Prostate gland (tissue), 2 donors: ENCODE measurements around the gene PPP1R37. TPM values are rescaled to one million over a fixed set of nuclear protein-coding genes. Genes with fewer than 3 reads are reported as not detected.

ENCODE experiments used
- DNase-seq: peaks from one replicate; pipeline ENCODE4 v3.0.0-alpha.2; 2019; ENCODE audit warnings: low spot score
- H3K27ac ChIP-seq, 2 donors: fragments of 200-600 bp; sonication (generic); 2 replicates each; pipeline ENCODE4 v1.5.1; 2017 to 2019
- H3K27me3 ChIP-seq: fragments of 200-600 bp; sonication (generic); replicated peaks from 2 replicates; pipeline ENCODE4 v1.5.1; 2019; ENCODE audit not compliant: insufficient read depth
- H3K36me3 ChIP-seq, 2 donors: fragments of 200-600 bp; sonication (generic); 1 replicate in 1 of 2; 2 replicates in 1 of 2; pipeline versions ENCODE4 v1.5.1 to v1.8.1; 2017 to 2019
- H3K4me1 ChIP-seq: fragments of 200-600 bp; sonication (generic); replicated peaks from 2 replicates; pipeline ENCODE4 v1.5.1; 2019
- H3K4me3 ChIP-seq, 2 donors: fragments of 200-600 bp; sonication (generic); 2 replicates each; pipeline ENCODE4 v1.5.1; 2017 to 2019
- H3K9me3 ChIP-seq: fragments of 200-600 bp; sonication (generic); 2 replicates; pipeline ENCODE4 v1.5.1; 2017
- POLR2A ChIP-seq: fragments of 450-650 bp; IDR thresholded peaks from one replicate; pipeline ENCODE4 v1.6.1; 2016; ENCODE audit warnings: antibody characterized with exemption, mild to moderate bottlenecking
- POLR2AphosphoS5 ChIP-seq: sonication (generic); formaldehyde crosslinking; IDR thresholded peaks from one replicate; pipeline ENCODE4 v1.6.1; 2017; ENCODE audit warnings: antibody characterized with exemption
- WGBS: methylation state at CpG from one replicate; pipeline ENCODE4 v1.1.5; 2018; 5-methylcytosine and 5-hydroxymethylcytosine counted together
- intact Hi-C: fragments of 100-400 bp; cut with DNase I; formaldehyde crosslinking; loops from one replicate; pipeline ENCODE4 v1.14.2; 2022
- total RNA-seq, 2 donors: library from RNA; depleted of rRNA; stranded (reverse); fragments of >200 nt; gene quantifications; one replicate each; pipeline ENCODE4 v1.1.0, GENCODE V29; 2016
- TF ChIP-seq, protein P1 (sequence below), 4 experiments: fragments of 200-600 bp in 2 of 4; fragments of 450-650 bp in 2 of 4; sonication (generic) in 2 of 4; IDR thresholded peaks; 1 replicate in 3 of 4; 2 replicates in 1 of 4; pipeline ENCODE4 v1.5.1; 2016 to 2019; ENCODE audit warnings: antibody characterized with exemption in 4 of 4, mild to moderate bottlenecking in 2 of 4, moderate library complexity in 2 of 4

Gene PPP1R37
- total RNA-seq, 2 donors from 2014 or later = 50.1 to 90.3 TPM

DNA sequence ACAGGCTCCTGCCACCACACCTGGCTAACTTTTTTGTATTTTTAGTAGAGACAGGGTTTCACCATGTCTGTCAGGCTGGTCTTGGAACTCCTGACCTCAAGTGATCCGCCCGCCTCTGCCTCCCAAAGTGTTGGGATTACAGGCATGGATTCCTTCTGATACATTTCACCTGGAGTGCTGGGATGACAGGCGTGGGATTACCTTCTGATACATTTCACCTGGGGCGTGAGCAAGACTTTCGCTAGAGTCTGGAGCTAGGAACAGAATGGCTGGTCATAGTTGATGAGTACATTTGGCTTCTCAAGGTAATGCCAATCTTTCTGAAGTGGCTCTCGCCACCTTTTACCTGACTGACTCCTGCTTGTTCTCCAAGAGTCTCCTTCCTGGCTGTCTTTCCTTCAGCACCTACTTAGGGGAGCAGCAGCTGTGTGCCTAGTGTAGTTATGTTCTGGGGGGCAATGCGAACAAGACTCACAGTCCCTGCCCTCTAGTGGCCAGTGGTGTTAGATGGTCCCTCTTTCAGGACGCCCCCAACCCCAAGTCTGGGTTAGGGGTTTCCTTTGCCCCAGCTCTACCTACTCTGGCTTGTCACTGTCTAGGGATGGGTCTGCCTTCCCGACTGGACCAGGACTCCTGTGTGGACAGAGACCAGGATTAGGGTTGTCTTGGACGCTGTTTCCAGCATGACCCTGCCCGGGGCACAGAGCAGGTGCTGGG lies 19.3 kb downstream of the PPP1R37 start:
- Histone ChIP-seq H3K27me3 (no peaks in the 10 kb centered on the region), H3K9me3 (no peaks in the 10 kb centered on the region), H3K4me3 (no peak overlapping the region), H3K36me3 (no peaks in the 10 kb centered on the region), H3K4me1 (no peaks in the 10 kb centered on the region), H3K27ac (no peak overlapping the region)
- DNase-seq = no peak
- 93% methylated on average over 11 of the region's 11 CpGs for WGBS
- TF ChIP-seq POLR2AphosphoS5 = no peak
- intact Hi-C loops = no loop called here

DNA sequence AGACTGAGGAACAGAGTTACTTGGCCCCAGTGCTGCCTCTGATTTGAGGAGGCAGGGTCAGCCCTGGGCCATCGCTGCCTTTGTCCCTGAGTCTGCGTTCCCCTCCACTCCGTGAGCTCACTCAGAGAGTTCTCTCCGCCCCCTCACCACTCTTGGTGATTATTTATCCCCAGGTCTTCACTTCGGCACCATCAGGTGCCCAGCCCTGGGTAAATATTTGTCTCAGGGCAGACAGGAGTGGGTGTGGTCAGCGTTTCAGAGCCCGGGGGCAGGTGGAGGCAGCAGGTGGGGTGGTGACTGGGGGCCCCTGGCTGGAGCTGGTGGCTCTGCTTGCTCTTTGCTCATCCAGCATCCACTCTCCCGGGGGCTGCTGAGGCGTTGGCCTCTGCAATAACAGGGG lies 20.6 kb downstream of the PPP1R37 start:
- intact Hi-C loops = no loop called here
- peak; percentile 51 for DNase-seq
- TF ChIP-seq POLR2A (no peak), POLR2AphosphoS5 (peak; percentile 69)
- Histone ChIP-seq H3K27me3 (no peaks in the 10 kb centered on the region), H3K9me3 (no peaks in the 10 kb centered on the region), H3K27ac (peak overlapping the region; percentile 20 to 45), H3K4me1 (no peaks in the 10 kb centered on the region), H3K4me3 (no peak overlapping the region), H3K36me3 (no peaks in the 10 kb centered on the region)
- 52% methylated on average over 9 of the region's 9 CpGs for WGBS

DNA sequence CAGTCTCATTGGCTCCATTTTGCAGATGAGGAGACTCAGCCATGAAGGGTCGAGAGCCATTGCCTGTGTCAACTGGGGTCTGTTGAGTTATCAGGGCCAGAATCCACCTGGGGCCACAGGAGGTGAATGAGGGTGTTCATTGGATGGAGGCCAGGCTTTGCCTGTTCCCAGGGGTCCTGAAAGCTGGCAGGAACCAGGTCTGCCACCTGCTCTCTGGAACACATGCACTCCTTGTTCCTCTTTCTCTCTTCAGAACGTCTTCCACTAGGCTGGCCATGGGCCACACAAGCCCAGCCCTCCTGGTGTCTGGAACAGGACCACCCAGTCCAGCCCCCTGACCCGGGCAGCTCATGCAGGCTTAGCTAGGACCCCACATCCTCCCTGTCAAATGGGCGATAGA lies 21.1 kb downstream of the PPP1R37 start:
- H3K36me3 ChIP-seq = no peaks in the 10 kb centered on the region
- DNase-seq = no peak
- H3K4me3 ChIP-seq = no peak overlapping the region
- no peaks in the 10 kb centered on the region for H3K27me3 ChIP-seq
- WGBS = 75% methylated on average over 4 of the region's 4 CpGs
- peak overlapping the region; percentile 20 to 45 for H3K27ac ChIP-seq
- no peaks in the 10 kb centered on the region for H3K4me1 ChIP-seq
- intact Hi-C loops = no loop called here
- no peaks in the 10 kb centered on the region for H3K9me3 ChIP-seq
- no peak for TF ChIP-seq POLR2AphosphoS5
- TF ChIP-seq, protein P1, sequence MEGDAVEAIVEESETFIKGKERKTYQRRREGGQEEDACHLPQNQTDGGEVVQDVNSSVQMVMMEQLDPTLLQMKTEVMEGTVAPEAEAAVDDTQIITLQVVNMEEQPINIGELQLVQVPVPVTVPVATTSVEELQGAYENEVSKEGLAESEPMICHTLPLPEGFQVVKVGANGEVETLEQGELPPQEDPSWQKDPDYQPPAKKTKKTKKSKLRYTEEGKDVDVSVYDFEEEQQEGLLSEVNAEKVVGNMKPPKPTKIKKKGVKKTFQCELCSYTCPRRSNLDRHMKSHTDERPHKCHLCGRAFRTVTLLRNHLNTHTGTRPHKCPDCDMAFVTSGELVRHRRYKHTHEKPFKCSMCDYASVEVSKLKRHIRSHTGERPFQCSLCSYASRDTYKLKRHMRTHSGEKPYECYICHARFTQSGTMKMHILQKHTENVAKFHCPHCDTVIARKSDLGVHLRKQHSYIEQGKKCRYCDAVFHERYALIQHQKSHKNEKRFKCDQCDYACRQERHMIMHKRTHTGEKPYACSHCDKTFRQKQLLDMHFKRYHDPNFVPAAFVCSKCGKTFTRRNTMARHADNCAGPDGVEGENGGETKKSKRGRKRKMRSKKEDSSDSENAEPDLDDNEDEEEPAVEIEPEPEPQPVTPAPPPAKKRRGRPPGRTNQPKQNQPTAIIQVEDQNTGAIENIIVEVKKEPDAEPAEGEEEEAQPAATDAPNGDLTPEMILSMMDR (IDR thresholded peaks at IDR 0.05) = no peak
- TF ChIP-seq POLR2A = no peak

DNA sequence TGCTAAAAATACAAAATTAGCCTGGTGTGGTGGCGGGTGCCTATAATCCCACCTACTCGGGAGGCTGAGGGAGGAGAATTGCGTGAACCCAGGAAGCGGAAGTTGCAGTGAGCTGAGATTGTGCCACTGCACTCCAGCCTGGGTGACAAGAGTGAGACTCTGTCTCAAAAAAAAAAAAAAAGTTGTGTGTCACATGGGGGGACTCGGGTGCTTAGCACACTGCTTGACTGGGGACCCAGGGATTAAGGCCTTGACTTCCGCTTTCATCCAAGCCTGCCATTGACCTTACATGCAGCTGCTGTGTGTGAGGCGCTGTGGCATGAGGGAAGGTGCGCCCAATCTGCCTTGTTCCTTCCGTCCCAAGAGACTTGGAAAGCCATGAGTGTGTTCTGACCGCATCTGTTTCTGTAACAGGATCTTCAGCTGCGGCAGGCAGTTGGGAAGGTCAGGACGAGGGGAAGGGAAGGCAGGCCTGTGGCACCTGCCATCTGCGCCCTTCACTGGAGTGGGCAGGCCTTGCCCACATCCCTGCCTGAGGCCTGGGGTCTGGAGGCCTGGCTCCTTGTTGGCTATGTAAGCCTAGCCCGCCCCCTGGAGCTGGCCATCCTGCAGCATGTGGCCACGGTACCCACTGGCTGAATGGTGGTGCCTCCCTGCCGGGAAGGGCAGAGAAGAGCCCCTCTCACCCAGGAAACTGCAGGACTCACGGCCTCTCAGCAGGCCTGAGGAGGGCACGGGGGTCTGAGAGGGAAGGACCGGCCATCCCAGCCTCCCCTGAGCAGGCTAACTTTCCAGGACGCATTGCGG lies 23.0 kb downstream of the PPP1R37 start:
- H3K27ac ChIP-seq = no peak overlapping the region
- no peak overlapping the region for H3K4me3 ChIP-seq
- TF ChIP-seq POLR2A (no peak), POLR2AphosphoS5 (no peak)
- TF ChIP-seq, protein P1 (IDR thresholded peaks at IDR 0.05) = no peak
- H3K9me3 ChIP-seq = no peaks in the 10 kb centered on the region
- 94% methylated on average over 21 of the region's 21 CpGs for whole genome bisulfite sequencing
- H3K36me3 ChIP-seq = no peaks in the 10 kb centered on the region
- H3K27me3 ChIP-seq = no peaks in the 10 kb centered on the region
- intact Hi-C loops = no loop called here
- DNase-seq = no peak
- no peaks in the 10 kb centered on the region for H3K4me1 ChIP-seq

DNA sequence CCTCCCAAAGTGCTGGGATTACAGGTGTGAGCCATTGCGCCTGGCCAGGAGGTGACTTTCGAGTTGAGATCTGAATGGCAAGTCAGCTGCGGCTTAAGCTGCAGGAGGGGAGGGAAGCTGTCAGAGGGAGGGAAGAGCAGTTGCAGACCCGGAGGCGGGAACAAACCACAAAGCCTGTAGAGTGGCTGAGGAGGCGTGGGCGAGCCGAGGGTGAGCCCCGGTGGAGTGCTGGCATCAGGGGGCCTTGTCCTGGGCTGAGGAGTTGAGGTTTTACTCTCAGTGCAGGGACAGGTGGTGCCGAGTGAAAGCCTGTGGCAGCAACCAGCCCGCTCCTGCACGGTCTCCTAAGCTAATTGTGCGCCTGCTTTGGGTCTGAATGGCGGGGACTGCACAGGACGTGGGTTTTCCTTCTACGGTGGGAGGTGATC lies 24.2 kb downstream of the PPP1R37 start:
- no peak overlapping the region for H3K4me3 ChIP-seq
- DNase-seq = no peak
- H3K9me3 ChIP-seq = no peaks in the 10 kb centered on the region
- H3K27me3 ChIP-seq = no peaks in the 10 kb centered on the region
- no peaks in the 10 kb centered on the region for H3K4me1 ChIP-seq
- H3K36me3 ChIP-seq = no peaks in the 10 kb centered on the region
- WGBS = 50% methylated on average over 16 of the region's 16 CpGs
- intact Hi-C loops = no loop called here
- no peak overlapping the region for H3K27ac ChIP-seq
- TF ChIP-seq POLR2A = no peak
- TF ChIP-seq, protein P1 (IDR thresholded peaks at IDR 0.05) = no peak
- TF ChIP-seq POLR2AphosphoS5 = no peak
